ENCODE data around the gene SFXN5. TPM values are rescaled to one million over a fixed set of nuclear protein-coding genes. Genes with fewer than 3 reads are reported as not detected.

SFXN5 gene
- total RNA-seq, 1 donor from 2014 or later = 8.1 TPM

GRCh38 chr2:72925328-72925943, 146.1 kb downstream of the SFXN5 start:
- DNase-seq (ENCODE audit: low read depth in 2 of 2) = no peak

DNA sequence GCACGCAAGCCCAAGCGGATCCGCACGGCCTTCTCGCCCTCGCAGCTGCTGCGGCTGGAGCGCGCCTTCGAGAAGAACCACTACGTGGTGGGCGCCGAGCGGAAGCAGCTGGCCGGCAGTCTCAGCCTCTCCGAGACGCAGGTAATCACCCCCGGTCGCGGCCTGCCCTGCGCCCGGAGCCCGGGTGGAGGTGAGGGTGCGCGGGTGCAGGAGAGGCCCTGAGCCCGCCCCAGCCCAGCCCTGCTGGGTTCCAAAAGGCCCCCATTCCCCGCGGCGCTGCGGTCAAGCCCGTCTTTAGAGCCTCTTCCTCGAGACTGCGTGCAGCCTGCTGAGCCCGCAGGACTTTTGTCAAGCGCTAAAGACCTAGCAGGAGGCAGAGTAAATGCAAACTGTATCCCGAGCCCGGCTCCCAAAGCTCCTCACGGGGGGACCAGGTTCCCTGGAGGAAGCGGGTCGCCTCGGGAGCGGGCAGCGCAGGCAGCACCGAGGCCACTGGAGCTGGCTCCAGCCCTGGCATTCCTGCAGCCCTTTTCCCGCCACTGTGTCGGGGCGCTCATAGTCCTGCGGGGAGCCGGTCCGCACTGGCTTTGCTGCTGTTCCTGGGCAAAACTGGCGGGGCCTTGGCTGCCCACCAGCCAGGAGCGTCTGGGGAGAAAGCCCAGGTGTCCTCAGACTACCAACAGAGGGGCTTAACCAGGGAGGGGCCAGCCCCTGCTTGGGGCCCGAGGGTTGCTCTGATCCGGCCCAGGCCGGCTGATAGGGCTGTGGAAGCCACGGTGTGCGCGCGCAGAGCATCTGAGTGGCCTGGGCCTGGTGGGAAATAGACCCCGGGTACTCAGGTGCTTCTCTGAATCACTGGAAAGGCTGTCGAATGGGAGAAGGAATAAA, 146.9 kb downstream of the SFXN5 start:
- DNase-seq (ENCODE audit: low read depth in 2 of 2) = no peak

GRCh38 chr2:72923833-72924352, 147.6 kb downstream of the SFXN5 start:
- no peak for DNase-seq (ENCODE audit: low read depth in 2 of 2)

DNA sequence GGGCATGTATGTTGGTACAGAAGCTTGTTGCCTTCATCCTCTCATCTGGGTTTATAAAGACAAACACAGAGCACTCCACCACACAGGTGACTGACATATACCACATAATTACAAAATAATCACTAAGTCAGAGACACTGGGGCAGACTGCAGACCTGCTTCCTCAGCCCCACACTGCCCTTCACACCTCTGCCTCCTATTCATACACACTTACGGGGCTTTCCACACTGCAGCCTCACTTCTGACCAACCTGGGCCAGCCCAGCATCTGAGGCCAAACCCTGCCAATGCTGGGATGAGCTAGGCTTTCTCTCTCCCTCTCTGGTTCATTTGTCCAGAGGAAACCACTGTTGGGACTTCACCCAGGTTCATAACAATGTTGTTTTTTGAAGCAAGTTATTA, 149.7 kb downstream of the SFXN5 start:
- DNase-seq (ENCODE audit: low read depth in 2 of 2) = no peak

- DNase-seq (ENCODE audit: low read depth in 2 of 2) = no peak
These were observed 150.2 kb downstream of the SFXN5 start for GRCh38 chr2:72921088-72921851.

- peak in 1 of 2 donors; percentile 42 for DNase-seq (ENCODE audit: low read depth in 2 of 2)
These were observed 151.0 kb downstream of the SFXN5 start for GRCh38 chr2:72920318-72921087.

GRCh38 chr2:72919414-72920317, 151.8 kb downstream of the SFXN5 start:
- DNase-seq (ENCODE audit: low read depth in 2 of 2) = no peak

GRCh38 chr2:72917877-72918553, 153.5 kb downstream of the SFXN5 start:
- peak in 1 of 2 donors; percentile 16 for DNase-seq (ENCODE audit: low read depth in 2 of 2)

DNA sequence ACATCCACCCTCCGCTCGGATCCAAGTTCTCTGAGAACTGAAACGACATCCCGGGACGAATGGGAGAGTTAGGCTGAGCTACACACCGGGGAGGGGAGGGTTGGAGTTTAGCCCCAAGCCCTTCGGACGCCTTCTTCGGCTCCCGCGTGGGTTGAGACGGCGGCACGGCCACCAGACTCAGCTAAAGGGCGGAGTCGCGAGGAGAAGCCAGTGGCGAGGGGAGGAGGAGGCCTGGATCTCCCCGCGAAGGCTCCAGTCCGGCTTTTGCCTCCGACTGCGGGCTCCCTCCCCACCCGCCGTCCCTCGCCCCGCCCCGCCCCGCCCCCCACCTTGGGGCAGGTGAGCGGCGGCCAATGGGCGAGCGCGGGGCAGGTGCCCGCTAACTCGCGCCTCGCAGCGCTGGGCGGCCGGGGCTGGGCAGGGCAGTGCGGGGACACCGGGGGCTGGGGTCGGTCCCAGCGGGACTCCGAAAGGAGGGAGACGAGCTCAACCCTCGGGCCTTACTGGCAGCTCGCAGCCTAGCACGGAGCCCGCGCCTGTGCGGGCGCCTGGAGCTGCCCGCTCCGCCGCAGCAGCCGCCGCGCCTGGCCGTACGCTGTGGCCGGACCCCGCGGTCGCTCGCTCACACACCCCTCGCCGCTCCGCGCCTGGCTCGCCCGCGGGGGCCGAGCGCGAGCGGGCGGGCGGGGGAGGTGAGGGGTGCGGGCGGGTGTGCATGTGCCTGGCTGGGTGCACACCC, 154.2 kb downstream of the SFXN5 start, which contains the start of gene EMX1:
EMX1 (plus strand) TSS at position 382 of the 739 bp plus-strand sequence; CDS start at position 716, 334 bp downstream.
- DNase-seq (ENCODE audit: low read depth in 2 of 2) = peak in 1 of 2 donors; percentile 23

DNA sequence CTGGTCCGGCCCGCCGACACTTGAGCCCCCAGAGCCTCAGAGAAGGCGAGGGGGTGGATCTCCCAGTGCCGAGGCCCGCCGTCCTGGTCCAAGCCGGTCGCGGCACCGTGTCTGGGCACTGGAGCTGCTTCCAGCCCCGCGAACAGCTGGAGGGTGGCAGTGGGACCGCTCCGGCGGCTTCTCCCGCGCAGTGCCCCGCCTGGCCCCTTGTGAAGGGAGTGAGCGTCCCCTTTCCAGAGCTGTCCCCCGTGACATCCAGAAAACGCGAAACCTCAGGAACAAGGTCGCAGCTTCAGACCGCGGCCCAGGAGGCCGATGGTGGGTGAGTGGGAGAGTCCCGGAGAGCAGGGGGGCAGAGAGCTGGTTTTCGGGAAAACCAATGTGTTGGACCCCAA, 154.8 kb downstream of the SFXN5 start:
- DNase-seq (ENCODE audit: low read depth in 2 of 2) = no peak

- peak; percentile 32 to 33 for DNase-seq (ENCODE audit: low read depth in 2 of 2)
These were observed 155.4 kb downstream of the SFXN5 start for GRCh38 chr2:72915907-72916742.

DNA sequence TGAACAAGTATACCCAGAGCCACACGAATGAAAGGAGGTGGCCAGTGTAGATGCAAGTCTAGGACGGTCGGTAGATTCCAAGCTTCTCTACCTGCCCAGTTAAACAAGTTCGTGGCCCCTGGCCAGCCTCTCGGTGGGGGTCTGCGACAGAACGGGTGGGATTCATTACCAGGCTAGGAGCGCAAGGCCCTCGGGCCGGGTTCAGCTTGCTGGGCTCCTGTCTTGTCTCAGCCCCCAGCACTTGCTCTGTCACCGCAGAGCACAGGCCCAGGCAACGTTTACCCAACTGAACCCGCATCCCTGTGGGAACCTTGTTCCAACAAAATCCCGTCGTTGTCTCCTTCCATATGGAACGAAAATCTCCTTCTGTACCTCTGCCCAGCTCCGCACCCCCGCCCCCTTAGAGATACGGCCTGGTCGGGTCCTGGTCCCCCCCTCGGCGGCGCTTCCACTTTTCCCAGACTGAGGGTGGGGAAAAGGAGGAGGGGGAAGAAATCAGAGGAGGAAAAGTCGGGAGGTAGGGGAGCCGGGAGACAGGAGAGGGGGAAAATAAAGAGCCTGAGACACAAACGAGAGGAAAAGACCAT, 156.1 kb downstream of the SFXN5 start:
- DNase-seq (ENCODE audit: low read depth in 2 of 2) = no peak

- DNase-seq (ENCODE audit: low read depth in 2 of 2) = no peak
These were observed 156.8 kb downstream of the SFXN5 start for GRCh38 chr2:72914589-72915319.

DNA sequence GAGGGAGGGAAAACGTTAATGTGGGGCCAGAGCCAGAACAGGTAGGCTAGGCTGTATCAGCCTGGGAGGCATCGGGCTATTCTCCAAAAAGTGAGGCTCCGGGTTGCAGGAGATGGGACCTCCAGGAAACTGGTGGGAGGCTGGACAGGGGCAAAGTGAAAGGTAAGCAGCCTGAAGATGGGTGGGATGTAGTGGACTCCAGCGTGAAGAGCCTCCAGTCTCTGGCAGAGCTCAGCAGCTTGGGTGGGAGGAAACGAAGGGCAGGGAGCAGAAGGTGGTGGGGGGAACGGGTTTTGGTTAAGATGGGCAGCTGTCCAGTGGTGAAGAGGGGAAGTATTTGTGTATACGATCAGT, 157.3 kb downstream of the SFXN5 start:
- no peak for DNase-seq (ENCODE audit: low read depth in 2 of 2)

DNA sequence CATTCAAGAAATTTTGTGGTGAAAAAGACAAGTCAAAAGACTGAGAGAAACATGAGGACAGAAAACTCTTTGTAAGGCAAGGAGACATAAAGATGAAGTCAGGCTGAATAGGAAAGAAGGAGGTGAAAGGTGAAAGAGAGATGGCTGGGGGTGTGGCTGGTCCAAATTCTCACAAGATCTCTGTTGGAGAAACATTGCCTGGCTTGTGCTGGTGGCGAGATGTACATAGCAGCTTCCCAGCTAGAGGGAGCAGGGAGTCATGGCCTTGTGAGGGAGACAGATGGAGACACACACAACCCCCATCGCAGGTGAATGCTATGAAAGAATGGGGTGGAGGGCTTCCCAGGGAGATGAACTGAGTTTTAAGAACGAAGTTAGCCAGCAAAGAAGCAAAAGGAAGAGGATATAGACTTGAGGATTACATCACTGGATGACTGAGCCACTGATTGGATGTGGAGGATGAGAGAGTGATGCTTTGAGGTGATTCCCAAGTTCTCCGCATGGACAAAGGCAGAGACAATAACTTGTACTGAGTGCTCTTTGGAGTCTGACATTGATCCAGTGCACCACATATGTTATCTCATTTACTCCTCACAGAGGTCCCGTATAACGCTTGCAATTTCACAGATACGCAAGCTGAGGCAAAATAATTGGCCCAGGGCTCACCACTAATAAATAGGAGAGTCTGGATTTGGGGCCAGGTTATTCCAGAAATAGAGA, 157.9 kb downstream of the SFXN5 start:
- DNase-seq (ENCODE audit: low read depth in 2 of 2) = no peak

GRCh38 chr2:72911256-72911655, 160.3 kb downstream of the SFXN5 start:
- no peak for DNase-seq (ENCODE audit: low read depth in 2 of 2)
